NCI-H2081 treated with DMSO at 0.1 percent for 48 hours (cell line): ENCODE data around the gene FAM168B.
"Not testable (repeated sequence)": the region's sequence is repeated elsewhere in the genome, so short reads cannot be mapped to it uniquely, and the experiment has no call there.

ENCODE experiments used
- DNase-seq: peaks from one replicate; lab custom pipeline; 2025; lab: John Stamatoyannopoulos, UW

FAM168B gene, protein sequence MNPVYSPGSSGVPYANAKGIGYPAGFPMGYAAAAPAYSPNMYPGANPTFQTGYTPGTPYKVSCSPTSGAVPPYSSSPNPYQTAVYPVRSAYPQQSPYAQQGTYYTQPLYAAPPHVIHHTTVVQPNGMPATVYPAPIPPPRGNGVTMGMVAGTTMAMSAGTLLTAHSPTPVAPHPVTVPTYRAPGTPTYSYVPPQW

DNA sequence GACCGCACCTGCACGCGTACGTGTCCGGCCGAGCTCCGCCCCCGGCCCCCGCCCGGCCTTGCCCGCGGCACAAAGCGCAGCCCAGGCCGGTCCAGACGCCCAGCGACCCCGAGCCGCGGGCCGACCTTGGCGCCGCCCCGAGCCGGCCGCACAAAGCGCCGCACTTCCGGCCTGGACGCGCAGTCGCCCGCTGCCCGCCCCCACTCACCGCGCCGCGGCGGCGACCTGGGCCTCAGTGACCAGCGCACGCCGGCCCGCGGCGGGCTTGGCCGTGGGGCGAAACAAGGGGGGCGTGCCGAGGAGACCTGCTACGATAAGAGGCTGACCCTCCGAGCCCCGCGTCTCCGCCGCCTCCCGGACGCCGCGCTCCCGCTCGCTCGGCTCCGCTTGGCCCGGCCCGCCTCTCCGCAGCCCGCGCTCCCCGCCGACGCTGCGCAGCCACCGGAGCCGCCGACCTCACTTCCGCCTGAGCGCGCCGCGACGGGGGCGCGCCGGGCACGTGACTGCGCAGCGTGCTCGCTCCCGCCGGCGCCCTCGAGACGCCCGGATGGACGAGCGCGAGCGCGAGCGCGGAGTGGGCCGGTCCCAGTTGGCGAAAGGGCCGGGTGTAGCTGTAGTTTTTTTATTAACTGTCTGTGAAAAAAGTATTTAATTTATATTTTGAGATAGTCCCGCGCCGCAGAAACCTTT is at the start of gene FAM168B:
Gene FAM168B (minus strand): TSS at position 455 of the 690 bp plus-strand sequence. CDS start 10,814 bp downstream, outside the sequence.
- peak; percentile 33 for DNase-seq

DNA sequence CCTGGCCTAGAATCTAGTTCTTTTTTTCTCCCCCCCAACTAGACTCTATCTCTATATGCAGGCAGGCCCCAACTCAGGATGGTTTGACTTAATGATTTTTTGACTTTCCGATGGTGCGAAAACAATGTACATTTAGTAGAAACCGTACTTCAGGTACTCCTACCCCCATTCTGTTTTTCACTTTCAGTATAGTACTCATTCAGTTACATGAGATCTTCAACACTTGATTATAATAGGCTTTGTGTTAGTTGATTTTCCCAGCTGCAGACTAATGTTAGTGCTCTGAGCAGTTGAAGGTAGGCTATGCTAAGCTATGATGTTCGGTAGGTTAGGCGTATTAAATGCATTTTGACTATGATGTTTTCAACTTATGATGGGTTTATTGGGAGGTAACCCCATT is 49.6 kb upstream of the FAM168B start:
- DNase-seq: no peak

DNA sequence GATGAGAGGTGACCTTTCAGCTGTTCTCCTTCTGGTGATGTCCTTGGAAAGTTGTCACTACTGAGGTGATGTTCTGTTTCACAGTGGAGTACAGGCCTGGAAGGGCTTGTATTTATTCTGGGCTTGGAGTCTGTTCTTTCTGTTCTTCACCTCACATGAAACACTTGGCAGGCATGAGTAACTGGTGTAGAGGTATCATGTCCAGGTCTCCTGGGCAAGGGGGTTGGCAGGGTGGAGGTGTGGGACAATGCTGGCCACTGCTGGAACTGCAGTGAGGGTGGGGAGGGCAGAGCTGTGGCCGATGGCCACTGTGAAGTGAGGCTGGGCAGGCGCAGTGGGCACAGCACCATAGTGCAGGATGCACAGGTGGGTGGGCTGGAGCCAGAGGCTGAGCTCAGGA is 47.3 kb upstream of the FAM168B start:
- no peak for DNase-seq

DNA sequence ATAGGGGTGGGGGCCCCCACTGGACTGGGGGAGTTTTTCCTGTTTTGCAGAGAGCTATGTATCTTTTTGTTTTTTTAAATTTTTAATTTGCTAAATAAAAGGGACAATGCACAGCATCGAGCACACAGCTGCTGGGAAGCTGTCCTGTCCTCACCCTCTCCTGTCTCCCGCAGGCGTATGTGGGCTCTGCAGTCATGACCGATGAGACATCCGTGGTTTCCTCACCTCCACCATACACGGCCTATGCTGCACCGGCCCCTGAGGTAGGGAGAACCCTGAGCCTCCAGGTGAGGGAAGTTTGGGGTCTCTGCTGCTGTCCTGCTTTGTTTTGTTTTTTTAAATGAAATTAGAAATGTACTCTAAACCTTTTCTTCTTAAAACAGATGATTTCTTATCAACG is 39.5 kb upstream of the FAM168B start:
- no peak for DNase-seq

DNA sequence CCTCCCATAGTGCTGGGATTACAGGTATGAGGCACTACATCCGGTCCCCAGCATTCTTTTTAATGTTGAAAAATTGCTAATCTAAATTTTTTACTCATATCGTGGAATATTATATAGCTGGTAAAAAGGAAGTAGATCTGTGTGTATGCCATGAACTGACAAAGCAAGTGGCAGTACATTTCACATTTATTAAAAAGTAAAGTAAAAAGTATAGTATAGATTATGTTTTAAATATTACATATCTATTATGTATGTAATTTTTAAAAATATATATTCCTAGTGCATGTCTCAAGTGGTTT is 37.0 kb upstream of the FAM168B start:
- DNase-seq: no peak

DNA sequence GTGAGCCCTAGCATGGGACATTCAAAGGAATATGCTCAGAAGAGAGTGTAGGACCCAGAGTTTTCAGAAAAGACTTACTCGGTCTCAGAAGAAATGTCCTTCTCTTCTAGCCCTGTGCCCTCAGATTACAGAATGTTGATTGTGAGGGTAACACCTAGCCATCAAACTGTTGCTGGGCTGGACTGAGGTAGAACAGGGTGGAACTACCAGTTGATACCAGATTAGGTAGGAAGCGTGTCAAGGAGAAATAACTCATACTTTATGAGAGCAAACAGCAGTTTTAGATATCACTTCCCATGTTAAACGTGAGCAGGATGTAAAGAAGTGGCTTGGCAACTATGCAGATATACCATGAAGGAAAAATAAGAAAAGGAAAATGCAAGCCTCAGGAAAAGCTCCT is 34.7 kb upstream of the FAM168B start:
- no peak for DNase-seq

DNA sequence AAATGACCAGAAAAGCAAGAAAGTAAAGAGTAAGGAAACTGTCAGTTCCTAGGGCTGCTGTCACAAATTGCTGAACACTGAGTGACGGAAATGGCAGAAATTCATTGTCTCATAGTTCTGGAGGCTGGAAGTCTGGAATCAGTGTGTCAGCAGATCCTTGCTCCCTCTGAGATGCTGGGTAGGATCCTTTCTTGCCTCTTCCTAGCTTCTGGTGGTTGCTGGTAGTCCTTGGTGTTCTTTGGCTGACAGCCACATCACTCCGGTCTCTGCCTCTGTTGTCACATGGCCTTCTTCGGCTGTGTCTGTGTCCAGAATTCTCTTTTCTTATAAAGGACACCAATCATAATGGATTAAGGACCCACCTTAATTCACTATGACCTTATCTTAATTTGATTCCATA is 33.8 kb upstream of the FAM168B start:
- DNase-seq: no peak

DNA sequence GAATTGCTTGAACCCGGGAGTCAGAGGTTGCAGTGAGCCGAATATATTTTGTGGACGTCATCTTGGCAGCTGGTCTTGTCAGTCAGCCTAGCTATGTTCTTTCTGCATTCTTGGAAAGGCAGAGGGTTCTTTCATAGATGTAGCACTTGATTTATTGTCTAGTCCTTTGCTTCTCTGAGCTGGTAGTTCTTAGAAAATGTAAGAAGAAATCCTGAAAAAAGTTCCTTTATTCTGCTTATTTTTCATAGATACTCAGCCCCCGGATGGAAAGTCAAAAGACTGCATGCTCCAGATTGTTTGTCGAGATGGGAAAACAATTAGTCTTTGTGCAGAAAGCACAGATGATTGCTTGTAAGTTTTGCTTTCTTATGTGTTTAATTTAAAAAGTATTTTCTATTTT is 33.2 kb upstream of the FAM168B start:
- DNase-seq: no peak

DNA sequence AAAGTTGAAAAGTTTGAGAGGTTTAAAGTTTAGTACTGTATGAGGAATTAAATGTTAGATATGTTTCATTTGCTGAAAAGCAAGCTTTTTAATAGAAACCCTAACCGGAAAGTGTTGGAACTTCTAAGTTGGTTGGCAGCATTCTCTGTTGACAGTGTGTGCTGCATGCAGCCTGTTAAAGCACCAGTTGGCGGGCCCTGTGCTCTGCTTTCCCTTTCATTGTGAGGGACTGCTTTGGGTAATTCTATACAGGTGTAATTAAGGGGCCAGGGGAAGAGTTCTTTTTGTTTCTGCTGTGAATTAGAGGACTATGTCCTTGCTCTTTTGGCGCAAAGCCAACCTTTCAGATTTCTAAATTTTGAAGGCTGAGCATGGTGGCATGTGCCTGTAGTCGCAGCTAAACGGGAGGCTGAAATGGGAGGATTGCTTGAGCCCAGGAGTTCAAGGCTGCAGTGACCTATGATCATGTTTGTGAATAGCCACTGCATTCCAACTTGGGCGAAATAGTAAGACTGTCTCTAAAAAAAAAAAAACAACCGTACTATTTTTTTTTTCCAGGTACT is 32.0 kb upstream of the FAM168B start:
- peak; percentile 40 for DNase-seq

DNA sequence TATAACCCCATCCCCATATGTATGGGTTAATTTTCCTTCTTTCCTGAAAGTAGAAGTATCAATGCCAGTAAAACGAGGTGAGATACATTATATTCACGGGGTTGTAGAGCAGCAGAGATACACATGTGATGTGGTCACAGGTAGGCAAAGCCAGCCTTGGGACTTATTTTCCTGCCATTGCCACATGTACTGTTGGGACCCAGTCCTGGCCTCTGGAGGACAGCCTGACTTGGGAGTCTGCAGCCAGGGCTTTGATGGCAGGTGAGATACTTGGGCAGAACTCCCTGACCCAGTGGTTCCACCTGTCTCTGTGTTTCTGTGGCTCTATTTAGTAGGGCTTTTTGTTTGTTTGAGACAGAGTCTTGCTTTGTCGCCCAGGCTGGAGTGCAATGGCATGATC is 29.9 kb upstream of the FAM168B start:
- DNase-seq: no peak

DNA sequence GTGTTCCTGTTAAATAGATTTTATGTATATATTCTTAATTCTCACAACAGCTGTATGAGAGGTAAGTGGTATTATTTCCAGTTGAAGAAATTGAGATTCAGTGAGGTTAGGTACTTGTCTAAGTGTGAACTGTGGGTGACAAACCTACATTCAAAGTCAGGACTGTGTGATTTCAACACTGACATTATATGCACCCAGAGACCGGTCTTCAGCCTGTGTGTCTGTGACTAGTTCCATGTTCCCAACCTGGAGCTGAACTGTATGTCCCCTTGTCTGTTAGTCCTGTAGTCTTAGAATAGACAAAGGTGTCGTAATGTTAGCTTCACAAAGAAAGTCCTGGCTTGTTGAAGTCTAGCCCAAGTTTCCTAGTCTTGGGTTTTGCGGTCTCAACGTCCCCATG is 29.2 kb upstream of the FAM168B start:
- no peak for DNase-seq

DNA sequence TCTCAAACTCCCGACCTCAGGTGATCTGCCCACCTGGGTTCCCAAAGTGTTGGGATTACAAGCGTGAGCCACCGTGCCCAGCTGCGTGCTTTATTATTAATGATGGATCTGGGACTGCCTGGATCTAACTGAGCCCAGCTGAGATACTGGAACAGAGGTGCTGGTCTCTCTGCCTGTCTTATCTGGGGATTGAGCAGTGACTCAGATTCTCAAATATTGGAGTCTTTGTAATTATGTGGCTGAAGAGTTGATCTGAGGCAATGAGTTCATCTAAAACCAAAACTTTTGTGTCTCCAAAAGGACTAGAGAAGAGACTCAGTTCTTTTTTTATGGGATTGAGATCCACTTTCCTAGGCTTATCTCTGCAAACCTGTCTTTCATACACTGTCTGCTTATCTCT is 28.2 kb upstream of the FAM168B start:
- no peak for DNase-seq

DNA sequence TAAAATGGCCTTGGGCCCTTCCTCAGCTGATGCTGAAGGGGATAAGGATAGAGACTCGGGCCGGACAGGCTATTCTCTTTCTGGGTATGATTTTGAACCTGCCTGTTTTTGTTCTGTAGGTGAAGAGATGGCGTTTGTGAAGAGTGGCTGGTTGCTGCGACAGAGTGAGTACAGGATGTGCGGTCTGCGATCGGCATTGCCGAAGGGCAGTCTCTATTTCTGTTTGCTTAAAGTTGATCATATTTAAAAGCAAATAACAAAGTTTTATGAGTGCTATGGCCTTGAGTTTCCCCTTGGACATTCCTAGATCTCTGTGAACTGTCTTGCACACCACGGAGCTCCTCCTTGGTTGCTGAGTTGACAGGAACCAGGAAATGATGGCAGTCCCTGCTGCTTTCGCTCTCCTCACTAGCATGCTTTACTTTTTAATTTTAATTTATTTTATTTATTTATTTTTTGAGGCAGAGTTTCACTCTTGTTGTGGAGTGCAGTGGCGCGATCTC is 27.6 kb upstream of the FAM168B start:
- DNase-seq: no peak

DNA sequence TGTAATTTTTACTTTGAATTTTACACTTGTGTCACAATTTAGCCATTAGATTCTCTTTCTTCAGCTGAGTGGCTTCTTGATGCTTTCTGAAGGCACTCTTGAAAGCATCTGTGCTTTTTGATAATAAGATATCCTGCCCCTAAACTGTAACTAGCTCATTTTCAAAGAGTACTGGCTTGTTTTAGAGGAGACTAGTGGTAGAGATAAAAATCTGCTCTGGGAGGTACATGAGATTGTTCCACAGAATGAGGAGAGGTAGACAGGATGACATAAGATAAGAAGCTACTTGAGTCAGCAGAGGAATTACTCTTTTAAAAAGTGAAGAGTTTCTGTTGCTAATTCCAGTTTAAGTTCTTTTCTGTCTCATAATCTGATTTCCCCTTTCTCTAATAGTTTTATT is 22.5 kb upstream of the FAM168B start:
- no peak for DNase-seq

DNA sequence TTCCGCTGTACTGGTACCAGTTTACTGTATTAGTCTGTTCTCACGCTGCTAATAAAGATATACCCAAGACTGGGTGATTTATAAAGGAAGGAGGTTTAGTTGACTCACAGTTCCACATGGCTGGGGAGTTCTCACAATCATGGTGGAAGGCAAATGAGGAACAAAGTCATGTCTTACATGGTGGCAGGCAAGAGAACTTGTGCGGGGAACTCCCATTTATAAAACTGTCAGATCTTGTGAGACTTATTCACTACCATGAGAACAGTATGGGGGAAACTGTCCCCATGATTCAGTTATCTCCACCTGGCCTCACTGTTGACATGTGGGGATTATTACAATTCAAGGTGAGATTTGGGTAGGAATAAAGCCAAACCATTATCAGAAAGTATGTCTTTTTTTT is 21.7 kb upstream of the FAM168B start:
- not testable (repeated sequence) for DNase-seq

DNA sequence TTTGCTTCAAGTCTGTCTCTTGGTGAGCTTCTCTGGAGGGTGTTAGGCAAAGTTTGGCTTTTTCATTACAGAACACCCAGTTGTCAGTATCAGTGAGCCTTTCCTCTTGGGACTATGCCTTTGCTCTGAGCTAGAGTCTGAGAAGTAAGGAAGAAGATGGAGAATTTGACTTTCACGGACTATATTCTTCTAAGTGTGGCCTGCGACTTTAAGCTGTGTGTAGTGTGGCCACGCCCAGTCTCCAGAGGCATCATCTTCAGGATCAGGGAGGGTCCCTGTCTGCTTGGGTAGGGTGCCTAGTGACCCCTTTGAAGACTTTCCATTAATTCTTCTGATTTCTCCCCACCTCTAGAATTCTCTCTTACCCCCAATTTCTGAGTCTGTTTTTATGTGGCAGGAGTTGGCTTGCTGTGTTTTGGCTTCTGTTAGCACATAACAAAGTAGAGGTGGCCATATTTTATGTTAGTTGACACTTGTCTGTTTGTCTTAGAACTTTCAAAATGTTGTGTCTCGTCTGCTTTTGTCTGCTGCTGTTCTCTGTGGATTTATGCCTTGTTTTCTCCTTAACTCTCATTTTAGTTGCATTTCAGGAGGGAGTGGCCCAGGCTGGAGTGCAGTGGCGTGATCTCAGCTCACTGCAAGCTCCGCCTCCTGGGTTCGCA is 20.4 kb upstream of the FAM168B start:
- no peak for DNase-seq

DNA sequence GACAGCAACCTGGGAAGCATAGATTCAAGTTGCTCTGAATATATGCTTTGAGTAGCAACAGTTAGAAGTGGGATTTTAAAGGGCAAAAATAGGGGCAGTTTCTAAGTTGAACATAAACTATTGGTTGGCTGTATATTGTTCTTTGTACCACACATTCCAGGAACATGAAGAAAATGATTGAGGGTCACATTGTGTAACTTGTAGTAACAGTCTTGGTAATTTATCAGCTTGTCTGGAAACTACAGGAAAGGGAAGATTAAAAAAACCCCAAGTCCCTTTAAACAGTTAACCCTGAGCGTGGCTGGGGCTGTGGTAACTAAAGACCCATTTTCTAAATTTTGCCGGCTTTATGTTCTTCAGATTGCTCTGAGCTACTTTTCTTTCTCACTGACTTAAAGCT is 19.3 kb upstream of the FAM168B start:
- DNase-seq: no peak

DNA sequence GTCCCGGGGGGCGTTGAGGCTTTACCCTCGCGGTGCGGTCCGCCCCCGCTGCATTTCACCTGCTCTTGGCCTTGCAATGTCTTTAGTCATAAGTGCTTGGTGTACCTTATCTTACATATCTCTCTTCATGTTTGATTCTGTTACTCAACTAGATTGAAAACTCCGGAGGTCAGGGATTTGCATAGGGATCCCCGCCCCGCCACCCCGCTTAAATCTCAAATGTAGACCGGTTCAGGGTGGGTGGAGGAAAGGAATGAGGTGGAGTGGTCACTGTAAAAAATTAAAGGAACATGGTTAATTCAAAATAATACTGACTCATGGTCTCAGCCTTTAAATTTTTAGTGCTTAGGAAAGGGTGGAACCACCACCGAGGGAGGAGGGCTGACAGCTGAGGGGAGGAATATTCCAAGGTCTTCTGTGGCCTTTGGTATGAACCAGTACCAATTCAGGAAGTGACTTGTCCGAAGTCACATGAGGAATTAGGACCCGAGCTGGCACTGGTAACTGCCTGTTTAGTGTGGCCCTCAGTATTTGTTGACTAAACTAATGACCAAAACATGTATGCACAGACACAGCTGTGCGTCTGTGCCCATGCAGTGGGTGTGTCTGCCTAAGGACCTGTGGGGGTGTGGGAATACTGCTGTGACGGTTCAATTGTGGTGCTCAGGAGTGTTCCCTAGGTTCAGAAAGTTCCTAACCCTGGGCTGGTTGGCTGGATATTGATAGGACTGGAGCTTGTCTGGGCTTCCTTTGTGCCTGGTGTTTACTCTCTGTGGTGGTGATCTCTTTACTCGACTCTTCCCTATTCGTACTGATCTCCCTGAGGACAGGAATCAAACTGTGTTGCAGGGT is 12.9 kb upstream of the FAM168B start:
- no peak for DNase-seq

DNA sequence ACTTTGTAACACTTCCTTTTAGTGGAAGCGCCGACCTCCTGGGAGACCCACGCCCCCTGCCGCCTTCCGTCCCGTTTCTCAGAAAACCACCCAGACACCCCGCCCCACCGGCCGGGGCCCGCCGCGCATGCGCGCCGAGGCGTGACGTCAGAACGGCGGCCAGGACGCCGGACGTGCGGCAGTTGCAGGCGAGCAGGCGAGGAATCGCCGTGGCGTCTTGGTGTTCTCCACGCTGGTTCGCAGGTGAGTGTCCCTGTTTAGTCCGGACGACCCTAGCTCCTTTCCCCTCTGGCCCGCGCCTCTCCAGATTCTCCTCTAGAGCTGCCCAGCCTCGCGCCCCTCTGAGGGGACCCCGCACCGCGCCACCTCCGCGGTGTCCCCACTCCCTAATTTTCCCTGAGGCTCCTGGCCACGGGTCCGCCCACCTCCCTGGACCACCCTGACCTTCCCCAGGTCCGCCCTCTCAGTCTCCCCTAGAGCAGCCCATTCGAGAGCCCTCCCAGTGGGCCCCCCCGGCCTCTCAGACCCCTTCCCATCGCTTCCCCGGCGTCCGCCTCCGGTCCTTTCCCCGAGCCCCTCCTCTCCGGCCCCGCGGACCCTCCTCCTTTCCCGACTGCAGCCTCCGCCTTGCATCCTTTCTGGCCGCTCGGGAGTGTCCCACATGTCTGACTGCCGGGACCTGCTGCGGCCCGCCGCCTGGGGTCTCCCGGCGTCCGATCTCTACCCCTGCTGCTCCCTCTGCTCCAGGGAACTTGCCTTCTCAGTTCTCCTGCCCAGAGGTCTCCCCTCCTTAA is 12.1 kb upstream of the FAM168B start, which contains the start of gene PLEKHB2:
Gene PLEKHB2 (plus strand): TSS at position 181 of the 794 bp plus-strand sequence. CDS start 15,606 bp downstream, outside the sequence.
- no peak for DNase-seq

DNA sequence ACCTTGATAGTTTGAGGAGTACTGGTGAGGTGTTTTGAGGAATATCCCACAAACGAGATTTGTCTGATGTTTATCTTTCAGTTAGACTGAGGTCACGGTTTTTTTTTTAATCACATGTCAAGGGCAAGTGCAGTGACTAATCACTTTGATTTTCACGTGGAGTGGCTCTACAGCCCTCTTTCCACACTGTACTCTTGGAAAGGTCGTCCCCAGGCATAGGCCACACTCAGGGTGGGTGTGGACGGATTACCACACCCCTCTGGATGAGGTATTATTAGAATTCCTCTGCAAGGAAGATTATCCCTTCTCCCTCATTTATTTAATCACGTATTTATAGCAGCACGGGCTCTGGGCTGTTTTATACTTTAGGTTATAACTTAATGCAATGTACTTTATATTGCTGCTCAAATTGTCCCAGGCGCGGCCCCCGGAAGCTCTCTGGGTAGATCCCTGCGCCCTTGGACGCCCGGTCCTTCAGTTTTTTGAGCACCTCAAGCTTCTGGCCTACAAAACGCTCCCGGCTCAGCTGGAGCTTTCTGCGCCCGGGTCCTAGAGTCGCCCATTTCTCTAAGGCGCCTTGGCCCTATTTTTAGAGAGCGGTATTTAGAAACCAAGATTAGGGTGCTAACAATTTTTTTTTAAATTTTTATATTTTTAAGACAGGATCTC is 11.4 kb upstream of the FAM168B start:
- DNase-seq: peak; percentile 55

DNA sequence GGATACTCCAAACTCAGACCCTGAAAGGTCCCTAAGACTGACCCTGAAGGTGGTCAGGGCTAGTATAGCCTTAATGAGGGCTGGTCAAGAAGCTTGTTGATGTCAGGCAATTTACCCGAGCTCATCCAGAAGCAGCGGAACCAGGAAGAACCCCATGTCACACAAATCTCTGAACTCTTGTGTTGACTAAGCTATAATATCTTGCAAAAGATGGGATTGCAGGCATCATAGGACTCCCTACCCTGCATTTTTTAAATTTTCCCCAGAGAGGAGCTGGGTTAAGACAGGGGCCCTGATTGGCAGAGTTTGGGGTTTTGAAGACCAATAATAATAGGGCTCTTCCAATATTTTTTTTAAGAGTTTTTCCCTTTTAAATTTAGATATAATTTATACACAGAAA is 9.9 kb upstream of the FAM168B start:
- DNase-seq: no peak
